HG03558 (cell line): ENCODE results near the gene EME2.
"Not testable (repeated sequence)": the region's sequence is repeated elsewhere in the genome, so short reads cannot be mapped to it uniquely, and the experiment has no call there.

ENCODE experiments used
- ATAC-seq: cut with Tn5 transposase; IDR thresholded peaks from one replicate; pipeline ENCODE4 v1.9.1; 2021; ENCODE audit warnings: moderate number of reproducible peaks; ENCODE audit not compliant: unreplicated experiment; ENCODE audit errors: extremely low read depth

The EME2 gene

GRCh38 chr16:1788095-1788707, 15.6 kb downstream of the EME2 start:
- no peak for ATAC-seq

- no peak for ATAC-seq
Measured at GRCh38 chr16:1788708-1789100, 16.1 kb downstream of the EME2 start.

- no peak for ATAC-seq
Measured at GRCh38 chr16:1789643-1790045, 17.0 kb downstream of the EME2 start.

GRCh38 chr16:1790261-1790610, 17.6 kb downstream of the EME2 start:
- no peak for ATAC-seq

GRCh38 chr16:1790611-1791255, 18.1 kb downstream of the EME2 start:
- no peak for ATAC-seq

- ATAC-seq = no peak
Measured at GRCh38 chr16:1791256-1791942, 18.8 kb downstream of the EME2 start.

GRCh38 chr16:1791943-1792812, 19.6 kb downstream of the EME2 start:
- no peak for ATAC-seq

- ATAC-seq = no peak
Measured at GRCh38 chr16:1792836-1793577, 20.4 kb downstream of the EME2 start.

- ATAC-seq = no peak
Measured at GRCh38 chr16:1793578-1794220, 21.1 kb downstream of the EME2 start, which contains the start of gene IGFALS. IGFALS (minus strand) TSS chr16:1793705; CDS start chr16:1793652, 53 bp downstream.

- no peak for ATAC-seq
Measured at GRCh38 chr16:1794221-1794871, 21.7 kb downstream of the EME2 start.

- ATAC-seq = no peak
Measured at GRCh38 chr16:1794908-1795666, 22.5 kb downstream of the EME2 start.

- not testable (repeated sequence) for ATAC-seq
Measured at GRCh38 chr16:1799263-1799662, 26.7 kb downstream of the EME2 start.

GRCh38 chr16:1800701-1801100, 28.1 kb downstream of the EME2 start:
- ATAC-seq = no peak

- no peak for ATAC-seq
Measured at GRCh38 chr16:1807626-1808025, 35.0 kb downstream of the EME2 start.

GRCh38 chr16:1808691-1809090, 36.1 kb downstream of the EME2 start:
- ATAC-seq = no peak

GRCh38 chr16:1809281-1809801, 36.7 kb downstream of the EME2 start:
- ATAC-seq = no peak

GRCh38 chr16:1810106-1810505, 37.5 kb downstream of the EME2 start:
- ATAC-seq = no peak

GRCh38 chr16:1810536-1810935, 37.9 kb downstream of the EME2 start:
- no peak for ATAC-seq
